ENCODE measurements around the gene TIGAR. TPM values are rescaled to one million over a fixed set of nuclear protein-coding genes. Genes with fewer than 3 reads are reported as not detected.

The TIGAR gene
- total and polyA plus RNA-seq, 2 donors (not counting 1 experiment from before 2014, with no cell fraction given): 2.3 to 6.6 TPM

DNA sequence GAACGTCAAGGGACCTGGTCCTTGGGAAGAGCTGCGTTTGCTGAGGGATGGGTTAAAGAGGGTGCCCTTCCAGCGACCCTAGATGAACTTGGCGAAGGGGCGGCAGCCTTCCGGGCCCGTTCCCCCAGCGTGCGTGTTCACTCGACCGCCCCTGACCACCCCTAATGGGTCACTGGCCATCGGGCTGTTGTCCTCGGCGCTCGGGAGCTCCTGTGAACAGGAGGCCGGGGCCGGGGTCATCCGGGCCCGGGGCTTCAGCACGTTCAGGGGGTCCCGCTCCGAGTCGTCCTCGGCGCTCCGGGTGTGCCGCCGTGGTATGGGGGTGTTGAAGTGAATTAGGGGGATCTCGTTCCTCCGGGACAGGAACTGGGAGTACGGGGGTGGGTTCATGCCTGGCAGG lies 49.3 kb downstream of the TIGAR start:
- WGBS (ENCODE audit: insufficient coverage): 95% methylated on average over 25 of the region's 31 CpGs
- H3K79me2 ChIP-seq (ENCODE audit: control insufficient read depth, insufficient read depth, low read length): no peaks in the 10 kb centered on the region
- H3K27ac ChIP-seq (ENCODE audit: low read length in 2 of 2): no peak overlapping the region
- H4K20me1 ChIP-seq (ENCODE audit: control insufficient read depth, insufficient read depth, low read length, poor library complexity, severe bottlenecking): no peaks in the 10 kb centered on the region
- no peaks in the 10 kb centered on the region for H3K9me3 Mint-ChIP-seq (ENCODE audit: insufficient read depth)
- no peak overlapping the region for H3K4me3 ChIP-seq (ENCODE audit: control extremely low read depth in 1 of 5, extremely low read depth in 1 of 5, insufficient read depth in 1 of 5, low read depth in 2 of 5, low read length in 4 of 5)
- H3K36me3 ChIP-seq (replicated peaks in 1 of 2; ENCODE audit: control extremely low read depth in 1 of 2, control insufficient read depth in 1 of 2, extremely low read depth in 1 of 2, insufficient read depth in 2 of 2, low read length in 1 of 2): no peaks in the 10 kb centered on the region
- no peaks in the 10 kb centered on the region for H3K4me1 Mint-ChIP-seq
- no peaks in the 10 kb centered on the region for H3K9me3 ChIP-seq (ENCODE audit: control extremely low read depth in 1 of 3, control insufficient read depth in 2 of 3, insufficient read depth in 1 of 3, low read length in 2 of 3)
- DNase-seq (no peak), ATAC-seq (ENCODE audit: low read depth) (no peak)
- no peak overlapping the region for H2AFZ ChIP-seq (ENCODE audit: insufficient read depth, low read depth, low read length, poor library complexity, severe bottlenecking)
- intact Hi-C loops (cut with micrococcal nuclease): no loop called here
- H3K4me2 ChIP-seq (replicated peaks; ENCODE audit: low read depth, low read length, poor library complexity, severe bottlenecking): no peak overlapping the region
- no peaks in the 10 kb centered on the region for H3K4me1 ChIP-seq (ENCODE audit: control insufficient read depth in 2 of 2, insufficient read depth in 2 of 2, low read length in 2 of 2)
- H3K4me3 Mint-ChIP-seq: no peak overlapping the region
- H3K9ac ChIP-seq (ENCODE audit: low read length): no peak overlapping the region
- no peak overlapping the region for H3K27ac Mint-ChIP-seq
- POLR2A ChIA-PET: no interaction called here
- peaks cover 53% of the 10 kb centered on the region for H3K27me3 Mint-ChIP-seq
- H3K27me3 ChIP-seq (replicated peaks in 1 of 4; ENCODE audit: control extremely low read depth in 1 of 4, control insufficient read depth in 3 of 4, insufficient read depth in 4 of 4, low read length in 3 of 4): peaks cover 0 to 15% (median 5%) of the 10 kb centered on the region in 4 experiments
- CTCF ChIA-PET: no interaction called here
- TF ChIP-seq, protein P1, sequence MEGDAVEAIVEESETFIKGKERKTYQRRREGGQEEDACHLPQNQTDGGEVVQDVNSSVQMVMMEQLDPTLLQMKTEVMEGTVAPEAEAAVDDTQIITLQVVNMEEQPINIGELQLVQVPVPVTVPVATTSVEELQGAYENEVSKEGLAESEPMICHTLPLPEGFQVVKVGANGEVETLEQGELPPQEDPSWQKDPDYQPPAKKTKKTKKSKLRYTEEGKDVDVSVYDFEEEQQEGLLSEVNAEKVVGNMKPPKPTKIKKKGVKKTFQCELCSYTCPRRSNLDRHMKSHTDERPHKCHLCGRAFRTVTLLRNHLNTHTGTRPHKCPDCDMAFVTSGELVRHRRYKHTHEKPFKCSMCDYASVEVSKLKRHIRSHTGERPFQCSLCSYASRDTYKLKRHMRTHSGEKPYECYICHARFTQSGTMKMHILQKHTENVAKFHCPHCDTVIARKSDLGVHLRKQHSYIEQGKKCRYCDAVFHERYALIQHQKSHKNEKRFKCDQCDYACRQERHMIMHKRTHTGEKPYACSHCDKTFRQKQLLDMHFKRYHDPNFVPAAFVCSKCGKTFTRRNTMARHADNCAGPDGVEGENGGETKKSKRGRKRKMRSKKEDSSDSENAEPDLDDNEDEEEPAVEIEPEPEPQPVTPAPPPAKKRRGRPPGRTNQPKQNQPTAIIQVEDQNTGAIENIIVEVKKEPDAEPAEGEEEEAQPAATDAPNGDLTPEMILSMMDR (IDR thresholded peaks at IDR 0.05): no peak
- TF ChIP-seq EZH2 (IDR thresholded peaks at IDR 0.05; ENCODE audit: borderline replicate concordance, insufficient read depth, low read depth, low read length, poor library complexity, severe bottlenecking): no peak

- H3K4me3 Mint-ChIP-seq: no peak overlapping the region
- H3K4me1 ChIP-seq (ENCODE audit: control insufficient read depth in 2 of 2, insufficient read depth in 2 of 2, low read length in 2 of 2): no peaks in the 10 kb centered on the region
- no peak overlapping the region for H3K4me3 ChIP-seq (ENCODE audit: control extremely low read depth in 1 of 5, extremely low read depth in 1 of 5, insufficient read depth in 1 of 5, low read depth in 2 of 5, low read length in 4 of 5)
- H3K9me3 Mint-ChIP-seq (ENCODE audit: insufficient read depth): no peaks in the 10 kb centered on the region
- no peak overlapping the region for H3K27ac ChIP-seq (ENCODE audit: low read length in 2 of 2)
- no peaks in the 10 kb centered on the region for H4K20me1 ChIP-seq (ENCODE audit: control insufficient read depth, insufficient read depth, low read length, poor library complexity, severe bottlenecking)
- ATAC-seq (ENCODE audit: low read depth) (no peak), DNase-seq (no peak)
- H3K27me3 ChIP-seq (replicated peaks in 1 of 4; ENCODE audit: control extremely low read depth in 1 of 4, control insufficient read depth in 3 of 4, insufficient read depth in 4 of 4, low read length in 3 of 4): peaks cover 0 to 7% (median 6%) of the 10 kb centered on the region in 4 experiments
- no peak overlapping the region for H3K4me2 ChIP-seq (replicated peaks; ENCODE audit: low read depth, low read length, poor library complexity, severe bottlenecking)
- H3K36me3 ChIP-seq (replicated peaks in 1 of 2; ENCODE audit: control extremely low read depth in 1 of 2, control insufficient read depth in 1 of 2, extremely low read depth in 1 of 2, insufficient read depth in 2 of 2, low read length in 1 of 2): no peaks in the 10 kb centered on the region
- TF ChIP-seq EZH2 (IDR thresholded peaks at IDR 0.05; ENCODE audit: borderline replicate concordance, insufficient read depth, low read depth, low read length, poor library complexity, severe bottlenecking): no peak
- TF ChIP-seq, protein P1 (IDR thresholded peaks at IDR 0.05): no peak
- H3K27ac Mint-ChIP-seq: no peak overlapping the region
- POLR2A ChIA-PET: no interaction called here
- WGBS (ENCODE audit: insufficient coverage): no CpG with 5 or more reads among the region's 2 CpGs
- H3K9me3 ChIP-seq (ENCODE audit: control extremely low read depth in 1 of 3, control insufficient read depth in 2 of 3, insufficient read depth in 1 of 3, low read length in 2 of 3): no peaks in the 10 kb centered on the region
- no peaks in the 10 kb centered on the region for H3K4me1 Mint-ChIP-seq
- intact Hi-C loops (cut with micrococcal nuclease): no loop called here
- H2AFZ ChIP-seq (ENCODE audit: insufficient read depth, low read depth, low read length, poor library complexity, severe bottlenecking): no peak overlapping the region
- no peak overlapping the region for H3K9ac ChIP-seq (ENCODE audit: low read length)
- H3K79me2 ChIP-seq (ENCODE audit: control insufficient read depth, insufficient read depth, low read length): no peaks in the 10 kb centered on the region
- H3K27me3 Mint-ChIP-seq: peaks cover 50% of the 10 kb centered on the region
- CTCF ChIA-PET: no interaction called here
Measured at GRCh38 chr12:4372653-4373052, 51.6 kb downstream of the TIGAR start.
